A172 (cell line): ENCODE data around the gene VAV2. TPM values are rescaled to one million over a fixed set of nuclear protein-coding genes. Genes with fewer than 3 reads are reported as not detected.

Source experiments
- DNase-seq: peaks from one replicate; pipeline ENCODE4 v3.0.0-alpha.2; 2015; ENCODE audit warnings: low spot score
- total RNA-seq: library from RNA; depleted of rRNA; stranded (reverse); fragments of >200 nt; shearing (Covaris generic); gene quantifications from 2 replicates; pipeline ENCODE4 v1.2.3, GENCODE V29; 2014

Gene VAV2
- total RNA-seq, 1 experiment from 2014 or later, result 14.4 TPM

DNA sequence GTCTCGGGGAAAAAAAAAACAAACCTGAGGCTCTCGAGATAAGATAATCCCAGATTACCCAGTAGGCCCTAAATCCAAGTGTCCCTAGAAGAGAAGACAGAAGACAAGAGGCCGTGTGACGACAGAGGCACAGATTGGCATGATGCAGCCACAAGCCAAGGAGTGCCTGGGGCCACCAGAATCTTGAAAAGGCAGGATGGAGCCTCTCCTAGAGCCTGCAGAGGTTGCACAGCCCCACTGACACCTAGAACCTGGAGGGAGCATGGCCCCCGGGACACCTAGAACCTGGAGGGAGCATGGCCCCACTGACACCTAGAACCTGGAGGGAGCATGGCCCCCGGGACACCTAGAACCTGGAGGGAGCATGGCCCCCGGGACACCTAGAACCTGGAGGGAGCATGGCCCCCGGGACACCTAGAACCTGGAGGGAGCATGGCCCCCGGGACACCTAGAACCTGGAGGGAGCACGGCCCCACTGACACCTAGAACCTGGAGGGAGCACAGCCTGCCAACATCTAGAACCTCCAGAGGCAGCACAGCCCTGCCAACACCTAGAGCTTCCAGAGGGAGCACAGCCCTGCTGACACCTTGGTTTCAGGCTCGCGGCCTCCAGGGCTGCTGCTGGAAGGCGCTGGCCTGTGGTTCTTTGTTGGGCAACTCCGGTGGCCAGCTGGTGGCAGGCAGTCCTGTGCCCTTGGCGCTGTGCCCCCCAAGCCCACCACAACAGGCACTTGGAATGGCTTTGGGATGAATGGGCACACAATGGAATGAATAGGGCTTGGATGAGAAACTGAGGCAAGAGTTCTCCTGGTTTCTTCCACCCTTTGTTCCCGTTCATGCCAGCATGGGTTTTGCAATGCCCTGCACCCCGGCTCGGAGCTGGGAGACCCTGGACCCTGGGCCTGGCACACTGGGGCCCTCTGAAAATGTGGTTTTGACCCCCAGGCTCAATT is 39.2 kb downstream of the VAV2 start:
- no peak for DNase-seq

DNA sequence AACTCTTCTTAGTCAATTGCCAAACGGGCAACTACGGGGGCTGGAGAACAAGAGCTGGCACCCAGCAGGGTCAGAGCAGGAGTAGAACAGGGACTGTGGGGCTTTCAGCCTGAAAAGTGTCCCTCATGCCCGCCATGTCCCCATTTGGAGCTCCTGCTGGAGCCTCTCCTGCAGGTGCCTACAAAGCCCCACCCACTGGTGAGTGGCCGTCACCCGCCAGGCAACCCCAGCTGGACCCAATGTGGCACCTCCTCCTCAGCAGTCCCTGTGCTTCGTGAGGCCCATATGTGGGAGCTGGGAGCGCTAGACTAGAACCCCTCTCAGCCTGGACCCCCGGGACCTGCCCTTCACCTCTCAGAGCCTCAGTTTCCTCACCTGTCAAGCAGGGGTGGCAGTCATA is 40.9 kb downstream of the VAV2 start:
- no peak for DNase-seq

GRCh38 chr9:133950629-133951111 is 41.5 kb downstream of the VAV2 start:
- DNase-seq, result no peak

GRCh38 chr9:133950192-133950591 is 41.9 kb downstream of the VAV2 start:
- DNase-seq, result no peak

- DNase-seq, result no peak
These were observed 42.5 kb downstream of the VAV2 start for GRCh38 chr9:133949486-133950061.

GRCh38 chr9:133948561-133949485 is 43.3 kb downstream of the VAV2 start:
- DNase-seq, result no peak

GRCh38 chr9:133948131-133948530 is 44.0 kb downstream of the VAV2 start:
- DNase-seq, result no peak

- no peak for DNase-seq
These were observed 45.2 kb downstream of the VAV2 start for GRCh38 chr9:133946840-133947486.

DNA sequence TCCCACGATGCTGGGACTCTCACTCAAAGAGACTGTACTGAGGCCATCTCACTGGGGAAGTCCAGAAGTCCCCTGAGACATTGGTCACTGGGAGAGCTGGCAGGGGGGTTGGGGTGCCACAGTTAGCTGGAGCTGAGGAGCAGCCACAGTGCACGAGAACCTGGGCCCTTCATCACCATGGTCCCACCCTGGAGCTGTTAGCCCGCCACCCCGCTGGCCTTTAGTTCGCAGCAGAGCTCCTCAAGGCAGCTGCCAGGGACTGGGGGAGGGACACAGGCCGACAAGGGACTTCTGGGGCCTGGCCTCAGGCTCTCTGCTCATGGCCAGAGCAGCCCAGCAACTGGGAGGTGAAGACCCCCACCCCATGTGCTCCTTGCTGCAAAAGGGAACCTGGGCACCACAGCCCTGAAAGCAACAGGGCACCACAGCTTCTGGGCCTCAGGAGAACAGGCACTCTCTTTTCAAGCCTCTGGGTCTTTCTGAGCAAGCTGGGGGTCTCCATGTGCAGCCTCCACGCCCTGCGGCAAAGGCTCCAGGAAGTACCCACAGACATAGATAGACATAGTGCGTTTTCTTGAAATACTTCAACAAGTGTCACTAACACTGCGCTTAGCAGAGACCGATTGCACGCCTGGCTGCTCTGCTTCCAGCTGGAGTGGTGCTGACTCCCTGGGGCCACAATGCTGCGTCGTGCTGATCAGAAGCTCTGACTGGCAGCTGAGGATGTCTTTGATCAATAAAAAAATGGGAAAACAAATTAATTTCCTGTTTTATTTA is 46.0 kb downstream of the VAV2 start:
- no peak for DNase-seq

DNA sequence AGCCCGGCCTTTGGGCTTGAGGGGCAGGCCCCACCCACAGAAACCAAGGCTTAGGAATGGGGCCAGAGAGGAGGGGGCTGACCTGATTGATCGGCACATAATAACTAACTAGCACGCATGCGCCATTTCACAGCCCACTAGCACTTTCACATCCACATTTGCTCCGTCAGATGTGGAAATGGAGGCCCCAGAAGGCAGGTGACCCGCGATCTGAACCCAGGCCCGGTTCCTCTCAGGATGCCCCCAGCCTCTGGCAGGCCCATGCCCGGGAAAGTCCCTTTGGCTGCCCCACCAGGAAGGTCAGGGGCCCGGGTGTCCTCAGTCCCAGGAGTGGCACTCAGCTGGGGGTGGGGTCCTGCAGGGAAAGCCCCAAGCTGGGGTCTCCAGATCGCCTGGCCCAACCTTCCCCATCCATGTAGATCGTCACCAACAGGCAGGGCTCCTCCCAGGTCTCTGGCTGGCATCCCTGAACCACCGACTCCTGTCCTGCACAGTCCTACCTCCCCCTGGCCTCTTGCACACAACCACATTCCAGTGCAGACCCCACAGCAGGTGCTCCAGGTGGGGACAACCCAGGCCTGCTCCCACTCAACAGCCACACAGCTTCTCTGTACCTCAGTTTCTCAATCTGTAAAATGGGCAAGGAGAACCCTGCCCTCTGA is 46.7 kb downstream of the VAV2 start:
- no peak for DNase-seq

DNA sequence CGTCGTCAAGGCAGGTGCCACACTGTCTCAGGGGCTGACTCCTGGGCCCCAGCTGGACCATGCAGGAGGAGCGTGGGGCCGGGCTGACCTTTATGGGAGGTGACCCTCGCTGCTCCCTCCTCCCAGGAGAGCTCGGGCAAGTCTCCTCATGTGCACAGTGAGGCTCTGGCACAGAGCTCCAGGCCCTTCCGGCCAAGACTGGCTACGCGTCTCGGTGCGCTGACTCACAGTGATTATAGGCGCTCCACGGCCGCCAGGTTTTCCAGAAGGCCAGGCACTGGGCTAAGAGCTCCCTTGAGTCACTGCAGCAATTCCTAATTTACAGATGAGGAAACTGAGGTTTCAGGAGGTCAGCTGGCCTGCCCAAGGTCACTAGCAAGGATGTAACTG is 47.4 kb downstream of the VAV2 start:
- DNase-seq, result peak; percentile 94

DNA sequence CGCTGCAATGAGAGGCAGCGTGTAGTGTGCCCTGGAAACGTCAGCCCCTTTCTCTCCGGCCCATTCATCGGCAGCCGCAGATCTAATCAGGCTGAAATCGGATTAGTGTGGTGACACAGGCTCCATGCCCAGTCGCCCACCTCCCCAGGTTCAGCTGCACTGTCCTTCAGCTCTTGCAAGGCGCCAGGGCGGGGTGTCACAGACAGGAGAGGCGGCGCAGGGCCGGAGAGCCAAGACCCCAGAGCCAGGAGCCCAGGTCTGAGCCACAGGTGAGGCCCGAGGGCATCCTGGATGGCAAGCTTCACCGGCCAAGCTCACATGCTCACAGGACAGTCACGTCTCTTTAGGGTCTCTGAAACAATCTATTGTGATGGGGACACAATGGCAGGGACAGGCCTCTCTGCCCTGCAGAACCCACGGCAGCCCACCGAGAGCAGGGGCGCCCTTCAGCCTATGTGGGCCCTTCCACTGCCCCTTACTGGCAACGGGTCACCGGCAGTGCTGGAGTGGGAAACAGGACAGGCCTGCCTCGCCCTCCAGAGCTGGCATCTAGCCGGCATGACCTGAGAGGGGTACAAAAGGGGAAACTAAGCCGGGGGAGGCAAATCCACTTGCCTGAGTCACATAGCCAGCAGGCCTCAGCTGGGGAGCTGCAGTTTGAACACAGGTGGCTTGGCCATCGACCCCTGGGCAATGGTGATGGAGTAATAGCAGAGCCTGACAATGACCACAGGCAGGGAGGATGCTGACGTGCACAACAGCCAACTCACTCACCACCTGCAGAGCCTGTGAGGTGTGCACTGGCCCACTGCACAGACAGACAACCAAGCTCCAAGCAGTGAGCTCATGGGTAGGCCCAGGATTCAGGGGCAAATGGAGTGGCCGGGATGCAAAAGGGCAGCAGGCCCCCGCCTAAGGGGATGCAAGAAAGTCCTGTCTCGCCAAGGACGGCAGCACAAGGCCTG is 48.1 kb downstream of the VAV2 start:
- peak; percentile 65 for DNase-seq

DNA sequence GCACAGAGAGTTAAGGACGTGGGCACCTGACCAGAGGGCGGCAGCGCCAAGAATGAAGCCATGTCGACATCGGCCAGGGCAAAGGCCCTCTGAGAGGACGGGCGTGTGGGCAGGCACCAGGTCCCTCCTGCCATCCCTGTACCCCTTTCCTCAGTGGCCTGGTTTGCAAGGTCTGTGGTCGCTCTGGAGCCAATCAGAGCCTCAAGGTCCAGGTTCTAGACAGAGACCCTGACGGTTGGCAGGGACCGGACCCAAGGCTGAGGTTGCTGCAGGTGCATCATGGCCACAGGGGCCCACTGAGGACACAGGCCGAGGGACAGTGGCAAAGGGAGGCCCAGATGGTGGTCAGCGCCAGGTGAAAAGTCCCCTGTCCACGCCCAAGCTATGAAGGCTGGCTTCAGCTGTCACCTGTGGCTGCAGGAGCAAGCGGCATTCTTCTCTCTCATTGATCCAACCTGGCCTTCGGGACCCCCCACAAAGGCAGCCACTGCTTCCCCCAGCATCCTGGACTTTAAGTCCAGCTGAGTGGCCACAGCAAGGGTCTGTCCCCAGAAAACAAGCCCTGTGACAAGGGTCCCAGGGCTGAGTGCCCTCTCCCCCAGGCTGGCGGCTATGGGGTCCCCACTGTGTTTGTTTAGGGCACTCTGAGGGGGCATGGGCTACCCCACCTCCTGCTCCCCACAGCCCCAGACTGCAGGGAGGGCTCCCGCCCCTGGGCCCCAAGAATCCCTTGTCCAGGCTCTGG is 48.9 kb downstream of the VAV2 start:
- no peak for DNase-seq

- no peak for DNase-seq
These were observed 49.7 kb downstream of the VAV2 start for GRCh38 chr9:133942206-133942975.

DNA sequence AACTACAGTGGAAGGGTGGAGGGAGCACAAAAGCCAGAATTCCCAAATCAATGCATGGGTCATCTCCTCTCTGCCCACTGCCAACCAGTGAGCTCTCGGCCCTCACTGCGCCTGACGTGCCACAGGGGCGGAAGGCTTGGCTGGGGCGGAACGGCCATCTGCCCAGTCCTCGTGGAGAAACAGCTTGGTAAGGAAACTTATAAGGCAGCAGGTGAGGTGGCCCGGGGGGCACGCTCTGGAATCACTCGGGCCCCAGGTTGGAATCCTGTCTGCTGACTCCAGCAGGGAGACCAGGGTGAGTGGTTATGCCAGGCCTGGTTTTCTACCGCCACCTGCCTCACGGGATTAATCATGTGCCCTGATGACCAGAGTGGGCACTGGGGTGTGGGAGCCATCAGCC is 52.3 kb downstream of the VAV2 start:
- DNase-seq, result no peak

DNA sequence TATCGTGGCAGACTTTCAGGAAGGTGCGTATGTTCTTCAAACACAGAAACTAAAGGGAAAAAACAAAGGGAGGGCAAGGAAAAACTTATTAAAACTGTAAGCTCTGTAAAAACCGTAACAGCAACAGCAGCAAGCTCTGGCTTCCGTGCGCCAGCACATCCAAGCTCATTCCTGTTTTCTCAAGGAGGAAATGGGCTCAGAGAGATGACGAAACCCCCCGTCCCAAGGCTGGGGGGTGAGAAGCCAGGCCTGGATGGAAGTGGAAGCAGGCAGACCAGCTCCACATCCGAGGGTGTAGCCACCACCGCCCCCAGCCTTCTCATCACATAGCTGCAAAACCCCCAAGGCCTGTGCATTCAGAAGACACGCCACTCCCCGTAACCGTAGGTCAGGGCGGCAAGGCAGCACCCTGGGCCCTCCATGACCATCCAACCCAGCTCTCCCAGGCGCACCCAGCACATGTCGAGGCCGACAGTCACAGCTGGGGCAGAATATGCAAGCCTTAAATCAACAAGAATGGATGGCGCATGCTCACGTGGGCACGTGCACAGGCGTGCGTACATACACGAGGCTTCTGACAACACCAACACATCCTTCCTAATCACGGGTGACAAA is 52.8 kb downstream of the VAV2 start:
- DNase-seq, result no peak

DNA sequence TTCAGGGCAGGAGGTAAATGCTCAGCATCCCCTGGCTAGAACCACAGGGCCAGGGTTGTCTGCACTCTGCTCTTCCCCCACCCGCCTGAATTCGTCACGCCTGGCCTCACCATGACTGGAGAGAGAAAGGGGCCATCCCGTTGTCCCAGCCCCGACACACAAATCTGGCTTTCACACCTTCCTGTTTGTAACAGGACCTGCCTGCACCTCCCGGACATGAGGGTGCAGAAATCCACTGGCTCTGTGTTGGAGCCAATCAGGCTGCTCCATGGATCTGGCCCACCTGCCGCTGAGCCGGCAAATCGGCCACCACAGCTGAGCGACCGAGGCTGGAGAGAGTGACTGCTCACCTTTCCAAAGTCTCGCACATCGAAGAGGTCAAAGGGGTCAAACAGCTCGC is 53.4 kb downstream of the VAV2 start:
- DNase-seq, result no peak
